HEK293T (cell line): ENCODE results near the gene MED12L.

Experiments used
- ARNT ChIP-seq: fragments of 450-650 bp; IDR thresholded peaks from 2 replicates; pipeline ENCODE4 v1.6.1; 2017; ENCODE audit warnings: mild to moderate bottlenecking
- BHLHE40 ChIP-seq: fragments of 450-650 bp; IDR thresholded peaks from 2 replicates; pipeline ENCODE4 v1.6.1; 2016; ENCODE audit warnings: mild to moderate bottlenecking, moderate library complexity, borderline replicate concordance
- ELF4 ChIP-seq: fragments of 450-650 bp; IDR thresholded peaks from 2 replicates; pipeline ENCODE4 v1.6.1; 2017; ENCODE audit warnings: antibody characterized with exemption
- FOXA1 ChIP-seq: fragments of 450-650 bp; IDR thresholded peaks from 2 replicates; pipeline ENCODE4 v1.6.1; 2016; ENCODE audit warnings: mild to moderate bottlenecking
- HDGF ChIP-seq: fragments of 450-650 bp; IDR thresholded peaks from 2 replicates; pipeline ENCODE4 v1.6.1; 2017; ENCODE audit warnings: antibody characterized with exemption, borderline replicate concordance
- L3MBTL2 ChIP-seq: fragments of 450-650 bp; conservative IDR thresholded peaks from 2 replicates; pipeline ENCODE4 v1.6.1; 2016; ENCODE audit warnings: mild to moderate bottlenecking
- SP1 ChIP-seq: fragments of 450-650 bp; IDR thresholded peaks from 2 replicates; pipeline ENCODE4 v1.6.1; 2017
- ZNF384 ChIP-seq: fragments of 450-650 bp; IDR thresholded peaks from 2 replicates; pipeline ENCODE4 v1.6.1; 2016
- TF ChIP-seq, protein P1 (sequence below): fragments of 450-650 bp; IDR thresholded peaks from 2 replicates; pipeline ENCODE4 v1.6.1; 2016

DNA sequence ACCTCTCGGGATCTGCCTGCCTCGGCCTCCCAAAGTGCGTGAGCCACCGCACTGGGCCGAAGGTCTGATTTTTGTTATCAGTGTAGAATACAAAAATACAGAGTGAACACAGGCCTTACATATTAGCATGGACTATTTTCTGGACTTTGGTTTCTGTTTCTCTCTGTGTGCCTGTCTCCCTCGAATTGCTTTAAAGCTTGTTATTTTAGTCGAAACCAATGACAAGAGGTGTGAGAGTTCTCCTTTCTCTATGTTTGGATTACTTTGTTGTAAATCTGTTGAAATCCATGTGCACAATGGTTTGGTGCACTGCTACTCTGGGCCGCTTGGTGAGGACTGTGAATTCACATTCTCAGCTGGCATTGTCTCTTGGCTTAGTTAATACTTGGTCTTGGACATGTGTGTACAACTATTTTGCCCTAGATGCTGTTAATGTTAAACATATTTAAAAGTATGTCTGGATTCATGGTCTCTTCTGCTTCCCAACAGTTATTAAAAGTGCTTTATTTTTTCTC is 23.9 kb downstream of the MED12L start:
- TF ChIP-seq SP1 (no peak), BHLHE40 (no peak), FOXA1 (no peak), ARNT (no peak), L3MBTL2 (no peak), HDGF (no peak), ELF4 (no peak), ZNF384 (no peak)
- TF ChIP-seq, protein P1, sequence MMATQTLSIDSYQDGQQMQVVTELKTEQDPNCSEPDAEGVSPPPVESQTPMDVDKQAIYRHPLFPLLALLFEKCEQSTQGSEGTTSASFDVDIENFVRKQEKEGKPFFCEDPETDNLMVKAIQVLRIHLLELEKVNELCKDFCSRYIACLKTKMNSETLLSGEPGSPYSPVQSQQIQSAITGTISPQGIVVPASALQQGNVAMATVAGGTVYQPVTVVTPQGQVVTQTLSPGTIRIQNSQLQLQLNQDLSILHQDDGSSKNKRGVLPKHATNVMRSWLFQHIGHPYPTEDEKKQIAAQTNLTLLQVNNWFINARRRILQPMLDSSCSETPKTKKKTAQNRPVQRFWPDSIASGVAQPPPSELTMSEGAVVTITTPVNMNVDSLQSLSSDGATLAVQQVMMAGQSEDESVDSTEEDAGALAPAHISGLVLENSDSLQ, result no peak
